Measurements from ENCODE around the gene CYTH1.

The CYTH1 gene, protein sequence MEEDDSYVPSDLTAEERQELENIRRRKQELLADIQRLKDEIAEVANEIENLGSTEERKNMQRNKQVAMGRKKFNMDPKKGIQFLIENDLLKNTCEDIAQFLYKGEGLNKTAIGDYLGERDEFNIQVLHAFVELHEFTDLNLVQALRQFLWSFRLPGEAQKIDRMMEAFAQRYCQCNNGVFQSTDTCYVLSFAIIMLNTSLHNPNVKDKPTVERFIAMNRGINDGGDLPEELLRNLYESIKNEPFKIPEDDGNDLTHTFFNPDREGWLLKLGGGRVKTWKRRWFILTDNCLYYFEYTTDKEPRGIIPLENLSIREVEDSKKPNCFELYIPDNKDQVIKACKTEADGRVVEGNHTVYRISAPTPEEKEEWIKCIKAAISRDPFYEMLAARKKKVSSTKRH

DNA sequence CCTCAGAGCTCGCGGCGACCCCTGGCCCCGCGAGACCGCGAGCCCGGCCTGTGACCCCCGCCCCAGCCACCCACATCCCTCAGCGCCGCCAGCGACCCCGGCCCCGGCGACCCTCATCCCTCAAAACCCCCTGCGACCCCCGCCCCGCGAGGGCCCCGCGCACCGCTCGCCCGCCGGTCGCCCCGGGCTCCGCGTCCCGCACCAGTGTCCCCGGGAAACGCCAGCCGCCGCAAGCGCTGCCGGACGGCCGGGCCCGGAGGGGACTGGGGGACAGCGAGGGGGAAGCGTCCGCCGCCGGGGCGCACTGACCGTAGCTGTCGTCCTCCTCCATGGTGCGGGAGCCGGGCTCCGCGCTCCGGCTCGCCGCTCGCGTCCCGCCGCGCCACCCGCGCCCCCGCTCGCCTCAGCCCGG, at the start of gene CYTH1:
Gene CYTH1 (minus strand): TSS at position 381 of the 412 bp plus-strand sequence. CDS start 50 bp downstream, at position 331.
- DNase-seq: no peak

DNA sequence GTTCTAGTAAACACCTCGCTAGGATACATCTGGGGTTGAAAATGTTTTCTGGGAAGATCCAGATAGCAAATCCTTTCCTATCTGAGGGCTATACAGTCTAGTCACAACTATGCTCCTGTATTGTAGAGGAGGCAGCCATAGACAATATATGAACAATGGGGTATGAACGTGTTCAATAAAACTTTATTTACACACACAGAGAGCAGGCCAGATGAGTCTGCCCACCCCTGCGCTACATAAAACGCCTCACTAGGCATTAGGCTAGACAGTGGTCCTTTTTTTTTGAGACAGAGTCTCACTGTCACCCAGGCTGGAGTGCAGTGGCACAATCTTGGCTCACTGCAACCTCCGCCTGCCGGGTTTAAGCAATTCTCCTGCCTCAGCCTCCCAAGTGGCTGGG, 47.4 kb upstream of the CYTH1 start:
- DNase-seq: no peak

DNA sequence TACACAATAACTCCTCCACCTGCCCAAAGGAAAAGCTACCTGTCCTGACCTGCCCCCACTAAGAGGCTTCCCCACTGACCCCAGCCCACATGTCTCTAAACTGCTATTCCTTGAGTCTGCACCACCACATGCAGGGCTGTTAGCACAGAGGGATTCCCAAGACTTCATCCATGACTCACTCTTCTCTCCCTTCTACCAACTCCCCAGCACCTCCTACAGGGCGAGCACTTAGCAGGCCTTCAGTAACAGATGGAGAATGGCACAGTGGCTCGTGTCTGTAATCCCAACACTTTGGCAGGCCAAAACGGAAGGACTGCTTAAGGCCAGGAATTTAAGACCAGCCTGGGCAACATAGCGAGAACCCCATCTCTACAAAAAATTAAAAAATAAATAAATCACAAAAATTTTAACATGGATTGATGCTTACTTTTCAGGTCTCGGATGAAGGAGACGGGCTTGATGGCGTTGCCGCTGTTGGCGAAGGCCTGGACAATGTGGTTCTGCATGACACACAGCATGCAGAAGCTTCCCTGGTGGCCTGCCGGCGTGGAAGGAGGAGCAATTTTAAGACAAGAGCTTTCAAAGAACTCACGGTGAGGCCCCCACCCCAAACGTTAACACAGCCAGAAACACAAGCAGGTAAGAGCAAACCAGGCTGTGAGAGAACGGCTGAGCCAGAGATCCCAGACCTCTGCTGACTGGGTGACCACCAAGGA, 46.6 kb upstream of the CYTH1 start:
- DNase-seq: no peak

DNA sequence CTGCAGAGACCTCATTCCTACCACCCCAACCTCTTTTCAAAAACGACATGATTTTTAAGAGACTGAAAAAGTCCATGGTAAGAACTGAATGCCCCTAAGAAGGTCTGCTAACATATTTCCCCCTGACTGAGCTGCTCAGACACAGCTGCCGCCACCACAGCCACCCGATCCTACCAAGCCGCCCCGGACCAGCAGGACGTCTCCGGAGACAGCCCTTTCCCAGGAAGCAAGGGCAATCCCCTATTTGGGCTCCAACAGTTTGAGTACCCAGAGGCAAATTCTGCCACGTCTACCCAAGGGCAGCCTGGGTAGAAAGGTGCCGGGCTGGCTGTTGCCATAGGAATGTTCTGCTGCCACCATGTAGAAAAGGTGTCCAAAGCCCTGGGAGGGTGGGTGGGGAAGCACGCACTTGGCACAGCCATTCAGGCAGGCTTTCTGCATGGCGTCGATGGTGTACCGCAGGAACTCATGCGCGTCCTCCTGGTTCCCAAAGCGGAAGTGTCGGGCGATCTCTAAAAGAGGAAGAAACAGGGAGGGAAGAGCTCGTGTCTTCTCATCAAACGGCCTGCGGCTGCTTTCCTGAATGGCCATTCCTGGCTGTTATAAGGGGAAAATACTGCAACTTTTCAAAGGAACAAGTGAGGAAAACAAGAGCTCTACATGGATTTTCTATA, 44.9 kb upstream of the CYTH1 start:
- no peak for DNase-seq

DNA sequence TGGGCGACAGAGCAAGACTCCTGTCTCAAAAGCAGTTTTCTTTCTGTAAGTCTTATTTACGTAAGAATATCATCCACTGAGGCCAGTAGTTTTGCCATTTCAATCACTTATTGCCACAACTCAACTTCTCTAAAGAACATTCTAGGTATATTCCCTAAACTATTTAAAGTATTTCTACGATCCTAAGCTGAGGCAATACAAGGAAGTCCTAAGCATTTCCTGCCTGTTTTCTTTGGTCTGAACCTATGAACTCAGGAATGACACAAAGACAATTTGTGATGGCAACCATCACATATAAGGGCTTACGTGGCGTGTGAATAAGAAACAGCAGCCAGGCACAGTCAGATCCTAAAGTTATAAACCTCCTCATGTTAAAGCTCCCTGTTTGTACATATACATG, 44.3 kb upstream of the CYTH1 start:
- no peak for DNase-seq

DNA sequence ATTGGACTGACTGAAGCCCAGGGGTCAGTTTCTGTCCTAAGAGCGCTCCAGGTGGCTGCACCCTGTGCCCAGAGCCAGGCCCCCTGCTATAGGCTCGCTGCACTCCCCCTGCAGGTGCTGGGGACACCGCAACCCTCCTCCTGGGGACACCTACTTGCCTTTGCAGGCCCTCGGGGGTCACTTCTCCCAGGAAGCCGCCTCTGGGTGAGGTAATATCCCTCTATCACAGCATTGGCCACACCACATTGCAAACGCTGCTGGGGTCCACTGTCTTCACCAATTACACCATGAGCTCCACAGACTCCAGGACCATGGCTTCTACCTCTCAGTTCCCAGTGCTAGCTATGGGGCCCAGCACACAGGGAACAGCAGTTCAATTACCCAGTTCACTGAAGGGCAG, 43.6 kb upstream of the CYTH1 start:
- DNase-seq: no peak

DNA sequence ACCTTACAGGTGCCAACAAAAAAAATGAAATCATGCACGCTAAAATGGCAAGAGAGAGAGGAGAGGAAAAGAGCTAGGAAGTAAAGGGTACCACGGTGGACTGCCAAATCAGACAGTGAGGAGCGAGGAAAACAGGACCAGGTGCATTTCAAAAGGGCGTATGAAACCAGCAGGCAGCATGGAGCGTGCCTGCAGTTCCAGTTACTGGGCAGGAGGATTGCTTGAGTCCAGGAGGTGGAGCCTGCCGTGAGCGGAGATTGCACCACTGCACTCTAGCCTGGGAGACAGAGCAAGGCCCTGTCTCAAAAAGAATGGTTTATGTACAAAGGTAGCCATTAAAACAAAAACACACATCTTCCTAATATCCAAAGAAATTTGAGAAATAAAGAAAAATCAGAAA, 42.2 kb upstream of the CYTH1 start:
- DNase-seq: no peak

DNA sequence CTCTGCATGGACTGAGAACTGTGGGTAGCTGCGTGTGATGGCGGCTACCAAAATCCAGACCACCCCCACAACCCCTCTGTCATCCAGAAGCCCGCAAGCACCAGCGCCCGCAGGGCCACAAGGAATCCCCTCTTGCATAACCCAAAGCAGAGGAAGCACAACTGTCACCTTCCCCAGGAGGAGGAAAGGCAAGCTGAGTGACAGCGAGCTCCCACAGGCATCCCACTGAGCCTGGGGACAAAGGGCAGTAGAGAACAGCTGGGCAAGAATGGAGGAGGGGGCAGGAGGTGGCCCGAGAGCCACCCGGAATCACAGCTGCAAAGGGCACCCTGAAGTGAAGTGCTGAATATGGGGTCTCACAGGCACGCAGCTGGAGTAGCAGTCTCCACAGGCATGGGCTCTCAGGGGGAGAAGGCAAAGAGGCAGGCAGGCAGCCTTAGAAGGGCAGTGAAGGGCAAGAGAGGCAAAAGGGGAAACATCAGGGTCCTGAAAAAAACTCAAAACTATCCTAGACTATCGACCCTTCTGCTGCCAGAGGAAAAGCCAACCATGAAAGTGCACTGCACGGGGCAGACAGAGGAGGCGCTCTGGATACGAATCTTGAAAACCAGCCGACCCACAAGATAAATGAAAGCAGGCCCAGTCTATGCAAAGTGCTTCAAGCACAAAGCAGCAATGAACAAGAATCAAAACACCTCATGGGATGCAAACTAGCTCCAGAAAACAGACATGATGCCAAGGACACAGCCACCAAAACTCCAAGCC, 41.4 kb upstream of the CYTH1 start:
- no peak for DNase-seq

DNA sequence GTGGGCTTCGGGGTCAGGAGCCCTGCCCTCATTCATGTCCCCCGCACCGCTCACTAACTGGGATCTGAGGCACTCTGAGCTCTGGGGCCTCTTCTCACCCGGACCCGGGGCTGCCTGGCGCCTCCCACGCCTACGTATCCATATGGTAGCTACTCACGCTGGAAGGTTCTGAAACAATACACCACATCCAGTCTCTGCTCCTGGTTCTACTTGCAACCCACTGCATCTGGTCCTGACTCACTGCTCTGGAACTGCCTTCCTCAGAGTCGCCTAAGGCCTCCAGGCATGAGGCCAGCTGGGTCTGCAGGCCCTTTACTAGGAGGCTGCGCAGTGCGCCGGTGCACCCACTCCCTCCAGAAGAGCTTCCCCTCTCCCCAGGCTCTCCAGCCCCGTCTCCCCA, 40.5 kb upstream of the CYTH1 start:
- no peak for DNase-seq

DNA sequence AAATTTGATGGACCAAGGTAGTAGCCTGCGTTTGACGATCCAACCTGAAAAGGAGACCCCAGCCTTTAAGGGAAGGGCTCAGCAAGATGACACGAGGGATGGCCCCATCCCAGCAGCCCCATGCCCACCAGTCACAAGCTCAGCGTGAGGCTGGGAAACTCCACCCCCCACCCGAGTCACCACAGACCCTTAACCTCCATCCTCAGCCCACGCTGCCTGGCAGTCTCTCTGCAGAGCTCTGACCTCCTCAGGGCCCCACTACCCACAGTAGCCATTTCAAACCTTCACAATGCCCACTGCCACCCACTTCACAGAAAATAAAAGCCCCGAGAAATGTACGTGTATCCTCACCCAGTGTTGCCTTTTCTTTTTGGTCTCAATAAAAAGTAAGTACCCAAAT, 39.9 kb upstream of the CYTH1 start:
- no peak for DNase-seq

DNA sequence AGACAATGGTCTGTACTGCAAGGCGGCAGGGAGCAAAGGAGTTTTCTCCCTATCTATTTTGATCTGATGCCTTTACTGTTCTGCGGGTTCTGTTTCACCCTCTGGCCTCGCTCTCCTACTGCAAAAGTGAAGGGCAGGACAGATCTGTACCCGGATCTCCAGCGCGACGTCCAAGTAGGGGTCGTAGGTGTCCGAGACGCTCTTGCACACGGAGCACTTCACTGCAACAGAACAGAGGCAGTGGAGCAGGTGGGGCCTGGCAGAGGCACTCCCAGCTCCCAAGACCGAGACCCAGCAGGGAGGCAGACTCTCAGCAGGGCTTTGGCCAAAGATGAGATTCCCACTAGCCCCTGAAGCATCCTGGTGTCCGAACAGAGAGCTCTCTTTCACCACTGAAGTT, 38.8 kb upstream of the CYTH1 start:
- DNase-seq: no peak

DNA sequence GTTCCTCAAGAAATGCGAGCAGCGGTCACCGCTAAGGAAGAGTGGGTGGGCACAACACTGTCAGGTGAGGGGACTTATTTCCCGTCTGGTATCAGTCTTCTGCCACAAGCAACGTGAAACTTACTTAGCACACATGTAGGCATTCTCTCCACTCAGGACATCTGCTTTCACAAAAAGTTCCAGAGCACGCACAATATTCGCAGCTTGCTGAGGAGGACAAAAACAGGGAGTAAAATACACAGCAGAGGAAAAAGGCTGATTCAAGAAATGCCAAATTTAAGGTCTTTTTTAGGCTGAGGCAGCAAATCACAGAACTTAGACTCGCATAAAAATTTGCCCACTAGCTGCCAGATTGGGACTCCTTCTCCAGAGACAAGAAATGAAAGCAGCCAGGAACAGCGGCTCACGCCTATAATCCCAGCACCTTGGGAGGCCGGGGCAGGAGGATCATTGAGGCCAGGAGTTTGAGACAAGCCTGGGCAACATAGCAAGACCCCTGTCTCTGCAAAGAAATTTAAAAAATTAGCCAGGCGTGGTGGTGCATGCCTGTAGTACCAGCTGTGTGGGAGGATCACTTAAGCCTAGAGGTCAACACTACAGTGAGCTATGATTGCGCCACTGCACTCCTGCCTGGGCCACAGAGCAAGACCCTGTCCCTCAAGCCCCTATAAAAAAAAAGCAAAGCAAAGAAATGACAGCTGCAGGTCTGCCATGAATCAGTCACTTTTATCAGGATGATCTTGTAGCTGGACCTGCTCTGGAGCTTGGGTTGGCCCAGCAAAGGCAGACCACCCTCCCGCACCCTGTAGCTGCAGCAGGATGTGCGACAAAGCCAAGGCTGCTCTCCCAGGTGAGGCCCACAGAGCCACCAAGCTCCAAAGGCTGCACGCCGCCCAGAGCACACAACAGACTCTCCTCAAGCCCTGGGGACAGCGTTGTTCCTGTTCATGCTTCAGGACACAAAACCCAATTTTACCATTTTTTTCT, 38.0 kb upstream of the CYTH1 start:
- no peak for DNase-seq

DNA sequence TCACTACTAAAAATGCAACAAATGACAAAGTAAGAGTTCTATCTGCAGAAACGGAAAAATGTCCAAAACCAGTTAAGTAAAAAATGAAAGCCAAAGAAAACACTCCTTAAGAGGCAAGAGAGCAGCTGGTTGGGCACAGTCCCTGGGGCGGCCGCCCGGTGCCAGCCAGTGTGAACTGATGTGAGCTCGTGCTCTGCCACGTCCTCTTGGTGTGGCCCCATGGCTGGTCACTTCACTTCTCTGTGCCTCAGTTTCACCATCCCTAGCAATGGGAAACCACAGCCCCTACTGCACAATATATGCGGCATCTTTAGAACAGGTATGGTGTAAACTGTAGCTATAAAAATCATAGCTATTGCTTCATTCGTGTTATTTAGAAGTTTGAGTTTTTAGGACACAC, 37.3 kb upstream of the CYTH1 start:
- no peak for DNase-seq

DNA sequence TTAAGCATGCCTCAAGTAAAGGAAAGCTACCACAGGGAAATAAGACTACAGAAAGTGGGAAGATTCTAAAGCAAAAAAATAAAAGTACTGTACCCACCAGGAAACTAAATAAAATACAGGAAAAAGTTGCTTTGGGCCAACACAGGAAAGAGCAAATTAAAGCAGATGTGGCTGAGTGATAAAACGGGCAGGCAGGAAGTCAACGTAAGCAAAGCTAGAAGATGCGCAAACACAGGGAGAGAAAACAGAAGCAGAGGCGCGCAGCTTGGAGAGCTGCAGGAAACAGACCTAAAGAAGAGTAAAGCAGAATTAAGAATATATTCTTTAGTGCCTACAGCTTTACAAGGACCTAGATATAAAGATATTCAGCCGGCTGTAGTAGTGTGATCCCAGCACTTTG, 36.9 kb upstream of the CYTH1 start:
- DNase-seq: peak; percentile 78

DNA sequence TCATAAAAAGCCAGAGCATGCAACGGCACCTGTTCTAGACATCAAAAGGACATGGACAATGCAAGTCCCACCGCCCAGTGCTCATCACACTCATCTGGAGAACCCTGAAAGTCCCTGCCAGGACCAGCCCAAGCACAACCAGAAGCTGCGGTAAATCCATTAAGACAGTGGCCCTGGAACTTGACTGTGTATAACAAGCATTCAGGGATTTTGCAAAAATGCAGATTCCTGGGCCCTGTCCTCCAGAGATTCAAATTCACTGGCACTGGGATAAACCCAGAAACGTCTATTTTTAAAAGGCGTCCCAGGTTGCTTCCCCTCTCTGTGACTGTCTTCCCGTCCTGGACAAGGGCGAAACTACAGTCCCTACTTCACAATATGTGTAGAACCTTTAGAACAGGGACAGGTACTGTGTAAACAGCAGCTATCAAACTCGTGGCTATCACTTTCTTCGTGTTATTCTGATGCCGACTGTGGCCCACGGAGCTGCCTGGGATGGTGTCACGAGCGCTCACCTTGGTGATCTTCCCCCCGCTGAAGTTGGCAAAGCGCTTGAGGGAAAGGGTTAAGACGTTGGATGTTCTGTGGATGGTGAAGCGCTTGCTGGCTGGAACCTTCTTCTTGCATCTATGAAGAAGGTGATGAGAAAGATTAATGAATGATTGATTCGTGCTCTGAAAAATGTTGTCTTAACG, 36.2 kb upstream of the CYTH1 start:
- DNase-seq: no peak

DNA sequence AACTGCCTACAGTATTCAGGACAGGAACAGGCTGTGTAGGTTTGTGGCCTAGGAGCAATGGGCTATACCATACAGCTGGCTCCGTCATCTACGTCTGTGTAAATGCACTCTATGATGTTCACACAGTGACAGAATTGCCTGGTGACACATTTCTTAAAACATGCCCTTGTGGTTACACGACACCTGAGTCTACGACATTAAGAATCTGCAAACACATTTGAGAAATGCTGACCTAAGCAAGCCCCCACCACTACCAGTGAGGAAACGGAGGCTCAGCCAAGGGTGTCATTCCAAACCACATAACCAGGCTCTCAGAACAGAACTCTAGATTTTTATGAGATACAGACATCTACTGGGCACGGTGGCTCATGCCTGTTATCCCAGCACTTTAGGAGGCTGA, 35.0 kb upstream of the CYTH1 start:
- DNase-seq: peak; percentile 89

DNA sequence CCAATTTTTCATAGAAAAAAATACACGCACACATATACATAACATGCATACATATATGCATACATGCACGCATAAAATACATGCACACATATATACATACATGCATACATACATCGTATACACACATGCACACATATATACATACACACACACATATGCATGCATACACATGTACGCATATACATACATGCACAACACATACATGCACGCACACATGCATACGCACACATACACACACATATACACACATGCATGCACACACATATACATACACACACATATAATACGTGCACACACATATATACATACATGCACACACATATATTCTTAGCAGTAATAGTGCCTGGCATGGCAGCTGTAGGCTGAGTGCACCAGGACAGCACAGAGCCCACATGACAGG, 33.6 kb upstream of the CYTH1 start:
- DNase-seq: no peak

DNA sequence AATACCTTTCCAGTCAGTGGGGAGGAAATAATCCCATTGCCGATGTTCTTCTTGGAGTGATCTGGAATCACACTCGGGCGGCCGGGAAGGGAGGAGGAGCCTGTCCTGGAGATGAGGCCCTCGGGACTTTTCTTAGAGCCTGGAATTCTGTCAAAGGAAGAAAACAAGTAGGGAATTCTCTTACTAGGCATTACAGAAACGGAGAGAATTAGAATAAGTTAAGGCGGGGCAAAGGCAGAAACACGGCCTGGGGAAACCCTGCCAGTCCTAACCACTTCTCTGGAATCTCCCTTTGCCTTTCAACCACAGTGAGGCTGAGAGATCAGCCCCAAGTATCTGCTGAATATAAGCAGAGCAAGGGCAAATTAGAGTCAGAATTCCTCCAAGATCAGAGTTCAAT, 30.8 kb upstream of the CYTH1 start:
- peak; percentile 33 for DNase-seq

DNA sequence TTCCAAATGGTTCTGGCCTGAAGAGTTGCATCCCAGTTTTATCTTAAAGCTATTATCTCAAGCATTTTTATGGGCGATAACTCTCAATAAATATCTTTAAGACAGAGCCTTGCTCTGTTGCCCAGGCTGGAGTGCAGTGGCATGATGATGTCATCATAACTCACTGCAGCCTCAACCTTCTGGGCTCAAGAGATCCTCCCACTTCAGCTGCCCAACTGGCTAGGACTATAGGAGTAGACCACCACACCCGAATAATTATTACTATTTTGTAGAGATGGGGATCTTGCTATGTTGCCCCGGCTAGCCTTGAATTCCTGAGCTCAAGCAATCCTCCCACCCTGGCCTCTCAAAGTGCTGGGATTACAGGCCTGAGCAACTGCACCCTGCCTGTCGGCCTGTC, 26.1 kb upstream of the CYTH1 start:
- no peak for DNase-seq

DNA sequence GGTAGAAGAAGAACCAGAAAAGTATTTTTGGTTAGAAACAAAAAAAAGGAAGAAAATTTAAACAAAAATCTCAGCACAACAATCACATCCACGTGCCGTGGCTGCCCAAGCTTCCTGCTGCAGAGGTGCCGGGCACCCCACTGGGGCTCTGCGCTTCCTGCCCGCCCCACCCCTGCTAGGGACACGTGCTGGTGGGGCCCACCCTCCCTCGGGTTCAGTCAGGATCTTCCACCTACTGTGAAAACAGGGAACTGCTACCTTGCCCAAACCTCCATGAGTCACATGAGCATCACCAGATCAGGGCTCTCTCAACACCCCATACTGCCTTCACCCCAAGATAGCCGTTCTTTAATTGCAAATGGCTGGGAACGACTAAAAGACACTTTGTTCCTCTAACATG, 24.4 kb upstream of the CYTH1 start:
- DNase-seq: peak; percentile 74

DNA sequence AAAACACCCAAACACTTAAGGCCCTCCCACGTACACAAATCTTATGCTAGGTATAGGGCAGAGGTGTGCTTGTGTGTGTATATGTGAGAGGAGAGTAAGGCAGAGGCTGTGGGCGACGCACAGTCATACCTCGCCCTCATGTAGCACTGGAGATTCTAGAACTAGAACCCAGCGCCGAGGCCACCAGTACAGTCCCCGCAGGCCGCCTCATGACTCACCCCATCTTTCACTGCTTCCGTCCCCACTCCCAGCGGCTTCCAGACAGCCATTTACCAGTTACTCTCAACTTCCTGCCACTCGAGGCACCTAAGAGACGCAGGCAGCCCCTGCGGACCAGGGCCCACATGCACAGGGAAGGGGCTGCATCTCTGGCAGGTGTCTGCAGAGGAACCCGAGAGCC, 23.2 kb upstream of the CYTH1 start:
- peak; percentile 74 for DNase-seq

All from CD4-positive, alpha-beta T cell treated with Interleukin-17A for 1 hour (primary cell).